ENCODE results near the gene LDLRAD3.
"Not testable (repeated sequence)": the region's sequence is repeated elsewhere in the genome, so short reads cannot be mapped to it uniquely, and the experiment has no call there.

Gene LDLRAD3

GRCh38 chr11:36164506-36165250 lies 220.8 kb downstream of the LDLRAD3 start:
- no peak for DNase-seq (ENCODE audit: low spot score)

- no peak for DNase-seq (ENCODE audit: low spot score)
Measured at GRCh38 chr11:36165621-36166397, 221.9 kb downstream of the LDLRAD3 start.

- no peak for DNase-seq (ENCODE audit: low spot score)
Measured at GRCh38 chr11:36167073-36167472, 223.2 kb downstream of the LDLRAD3 start.

GRCh38 chr11:36167729-36168128 lies 223.9 kb downstream of the LDLRAD3 start:
- no peak for DNase-seq (ENCODE audit: low spot score)

GRCh38 chr11:36177836-36178235 lies 234.0 kb downstream of the LDLRAD3 start:
- DNase-seq (ENCODE audit: low spot score), result no peak

- no peak for DNase-seq (ENCODE audit: low spot score)
Measured at GRCh38 chr11:36186340-36187175, 242.7 kb downstream of the LDLRAD3 start.

- DNase-seq (ENCODE audit: low spot score), result no peak
Measured at GRCh38 chr11:36187622-36188021, 243.8 kb downstream of the LDLRAD3 start.

- DNase-seq (ENCODE audit: low spot score), result not testable (repeated sequence)
Measured at GRCh38 chr11:36189735-36190134, 245.9 kb downstream of the LDLRAD3 start.

- DNase-seq (ENCODE audit: low spot score), result no peak
Measured at GRCh38 chr11:36191941-36192340, 248.1 kb downstream of the LDLRAD3 start.

- no peak for DNase-seq (ENCODE audit: low spot score)
Measured at GRCh38 chr11:36192425-36193289, 248.8 kb downstream of the LDLRAD3 start.

GRCh38 chr11:36193290-36193619 lies 249.4 kb downstream of the LDLRAD3 start:
- no peak for DNase-seq (ENCODE audit: low spot score)

GRCh38 chr11:36193721-36194120 lies 249.9 kb downstream of the LDLRAD3 start:
- no peak for DNase-seq (ENCODE audit: low spot score)

- DNase-seq (ENCODE audit: low spot score), result no peak
Measured at GRCh38 chr11:36195496-36196354, 251.9 kb downstream of the LDLRAD3 start.

GRCh38 chr11:36196411-36196998 lies 252.6 kb downstream of the LDLRAD3 start:
- no peak for DNase-seq (ENCODE audit: low spot score)

- DNase-seq (ENCODE audit: low spot score), result no peak
Measured at GRCh38 chr11:36201411-36201810, 257.5 kb downstream of the LDLRAD3 start.

- no peak for DNase-seq (ENCODE audit: low spot score)
Measured at GRCh38 chr11:36205536-36205935, 261.7 kb downstream of the LDLRAD3 start.

- DNase-seq (ENCODE audit: low spot score), result no peak
Measured at GRCh38 chr11:36210529-36210928, 266.7 kb downstream of the LDLRAD3 start.

GRCh38 chr11:36211761-36212430 lies 268.0 kb downstream of the LDLRAD3 start:
- DNase-seq (ENCODE audit: low spot score), result no peak

GRCh38 chr11:36212564-36213392 lies 268.9 kb downstream of the LDLRAD3 start:
- DNase-seq (ENCODE audit: low spot score), result no peak

Data from hepatic stellate cell (primary cell).